OCI-LY1 (cell line): Measurements from ENCODE around the gene SLC35F3.

Source experiments
- CTCF ChIP-seq: fragments of 200-600 bp; sonication (generic), shearing (Covaris generic); IDR thresholded peaks from 2 replicates; pipeline ENCODE4 v1.5.1; 2017; ENCODE audit warnings: mild to moderate bottlenecking, antibody characterized with exemption, low read length, moderate library complexity, mixed read lengths
- EZH2 ChIP-seq: fragments of 200-600 bp; sonication (generic), shearing (Covaris generic); IDR thresholded peaks from 2 replicates; pipeline ENCODE4 v1.8.0; 2017; ENCODE audit warnings: borderline replicate concordance, mixed run types, mild to moderate bottlenecking, antibody characterized with exemption, low read length, moderate library complexity, mixed read lengths

GRCh38 chr1:234125714-234126113 lies 221.2 kb downstream of the SLC35F3 start:
- TF ChIP-seq CTCF: no peak
- no peak for TF ChIP-seq EZH2
